Epidermal melanocyte (primary cell): ENCODE data around the gene TRAF1.
A peak's percentile ranks its signal among the peaks of the same experiment; 100 is the strongest.

Experiments
- DNase-seq: peaks from one replicate; pipeline ENCODE4 v3.0.0; 2011; ENCODE audit warnings: low spot score; ENCODE audit not compliant: insufficient read length

The TRAF1 gene

DNA sequence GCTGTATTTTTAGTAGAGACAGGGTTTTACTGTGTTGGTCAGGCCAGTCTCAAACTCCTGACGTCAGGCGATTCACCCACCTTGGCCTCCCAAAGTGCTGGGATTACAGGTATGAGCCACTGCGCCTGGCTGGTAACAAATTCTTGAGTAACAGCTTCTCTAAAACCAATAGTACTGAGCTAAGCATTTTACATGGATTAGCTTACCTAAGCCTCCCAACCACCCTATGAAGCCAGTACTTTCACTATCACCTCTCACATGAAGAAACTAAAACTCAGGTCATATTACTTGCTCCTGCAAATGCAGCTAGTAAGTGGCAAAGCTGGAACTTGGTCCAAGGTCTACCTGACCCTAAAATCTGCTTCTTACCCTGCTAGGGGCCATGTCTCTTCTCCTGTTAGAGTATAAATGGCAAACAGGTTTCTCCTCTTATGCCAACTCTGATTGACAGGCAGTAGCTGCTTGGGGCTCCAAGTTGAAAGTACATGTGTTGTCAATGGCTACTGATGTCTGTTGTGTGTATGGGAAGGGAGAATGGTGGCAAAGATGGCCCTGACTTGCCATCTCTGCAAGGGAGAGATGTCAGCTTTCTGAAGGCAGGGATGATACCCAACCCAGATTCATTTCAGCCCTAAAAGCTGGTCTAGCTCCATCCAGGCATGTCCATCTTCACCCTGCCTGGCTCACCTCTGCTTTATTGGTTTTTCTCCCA lies 53.6 kb downstream of the TRAF1 start:
- no peak for DNase-seq

DNA sequence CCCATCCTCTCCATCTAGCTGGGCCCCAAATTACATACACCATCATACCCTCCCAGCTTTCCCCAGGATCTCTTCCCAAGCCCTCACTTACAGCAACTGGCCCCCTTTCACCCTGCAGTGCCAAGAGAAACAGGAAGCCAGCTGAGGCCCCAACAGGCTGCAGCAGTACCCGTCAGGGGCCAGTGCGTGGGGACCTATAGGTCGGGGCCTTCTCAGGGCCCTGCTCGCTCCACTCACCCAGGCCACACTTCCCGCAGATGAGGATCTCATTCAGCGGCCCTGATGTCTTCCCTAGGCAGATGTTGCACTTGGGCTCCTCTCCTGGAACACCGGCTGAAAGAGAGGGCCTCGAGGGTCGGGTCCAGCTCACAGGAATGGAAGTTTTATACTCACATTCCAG lies 56.4 kb downstream of the TRAF1 start:
- DNase-seq, result no peak

DNA sequence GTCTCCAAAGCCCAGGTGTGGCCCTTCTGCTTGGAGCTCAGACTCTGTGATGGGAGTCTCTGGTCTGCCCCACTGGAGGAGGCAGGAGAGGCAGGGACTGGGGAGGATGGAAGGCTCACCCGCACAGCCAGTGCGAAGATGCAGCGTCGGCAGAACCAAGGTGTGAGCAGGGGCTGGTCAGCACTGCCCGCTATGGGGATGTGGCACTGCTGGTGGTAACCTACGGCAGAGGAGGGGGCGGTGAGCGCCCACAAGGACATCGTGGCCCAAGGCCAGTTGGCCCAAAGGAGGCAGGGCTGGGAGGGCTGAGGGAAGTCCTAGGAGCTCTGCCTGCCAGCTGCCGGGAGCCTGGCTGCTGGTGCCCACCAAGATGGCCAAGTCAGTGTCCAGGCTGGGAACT lies 56.9 kb downstream of the TRAF1 start:
- no peak for DNase-seq

DNA sequence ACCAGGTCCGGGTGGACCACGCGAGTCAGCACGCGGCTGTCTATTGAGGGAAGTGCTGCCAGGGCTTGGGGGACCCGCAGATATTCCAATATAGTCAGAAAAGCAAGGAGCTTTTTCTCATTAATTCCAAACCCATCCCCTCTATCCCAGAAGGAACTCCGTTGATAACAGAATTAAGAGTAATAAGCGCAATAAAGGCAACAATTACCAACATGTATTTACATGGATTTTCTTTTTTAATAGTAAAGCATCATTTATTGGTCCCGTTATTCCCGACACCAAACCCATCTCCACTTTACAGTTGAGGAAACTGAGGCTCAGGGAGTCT lies 57.3 kb downstream of the TRAF1 start:
- DNase-seq, result no peak

DNA sequence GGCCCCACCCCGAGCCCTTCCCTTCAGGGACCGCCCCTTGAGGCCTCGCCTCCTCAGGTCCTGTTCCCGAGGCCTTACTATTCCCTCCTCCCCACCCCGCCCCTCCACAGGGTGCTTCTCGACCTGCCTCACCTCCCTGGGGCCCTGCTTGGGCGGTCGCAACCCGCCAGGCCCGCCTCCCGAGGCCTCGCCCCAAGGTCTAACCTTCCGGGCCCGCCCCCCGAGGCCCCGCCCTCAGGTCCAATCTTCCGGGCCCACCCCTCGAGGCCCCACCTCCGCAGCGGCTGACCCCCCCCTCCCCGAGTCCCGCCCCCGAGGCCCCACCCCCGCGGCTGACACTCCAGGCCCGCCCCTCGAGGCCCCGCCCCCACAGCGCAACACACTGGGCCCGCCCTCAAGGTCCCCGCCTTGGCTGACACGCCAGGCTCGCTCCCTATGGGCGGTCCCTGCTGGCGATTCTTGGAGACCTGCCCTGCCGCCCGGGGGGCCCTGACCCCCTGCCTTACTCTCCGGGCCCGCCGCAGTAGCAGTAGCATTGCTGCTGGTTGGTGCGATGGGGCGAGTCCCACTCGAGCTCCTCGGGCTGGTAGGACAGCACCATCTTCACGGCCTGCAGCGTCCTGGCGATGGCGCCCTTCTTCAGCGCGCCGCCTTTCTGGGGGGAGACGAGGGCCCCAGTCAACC lies 57.8 kb downstream of the TRAF1 start:
- DNase-seq, result peak; percentile 93

DNA sequence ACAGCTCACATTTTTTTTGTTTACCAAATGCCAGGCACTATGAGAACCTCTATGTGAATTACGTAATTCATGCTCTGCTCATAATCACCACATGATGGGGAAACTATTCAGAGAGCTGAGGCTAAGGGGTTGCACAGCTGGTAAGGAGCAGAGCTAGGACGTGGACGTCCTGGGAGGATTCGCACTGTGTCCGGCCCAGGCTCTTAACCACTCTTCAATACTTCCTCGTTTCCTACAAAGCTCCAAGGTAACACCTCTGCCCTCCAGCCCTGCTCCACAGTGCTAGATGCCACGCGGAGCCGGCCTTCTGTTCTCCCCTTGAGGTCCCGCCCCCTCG lies 58.3 kb downstream of the TRAF1 start:
- no peak for DNase-seq

DNA sequence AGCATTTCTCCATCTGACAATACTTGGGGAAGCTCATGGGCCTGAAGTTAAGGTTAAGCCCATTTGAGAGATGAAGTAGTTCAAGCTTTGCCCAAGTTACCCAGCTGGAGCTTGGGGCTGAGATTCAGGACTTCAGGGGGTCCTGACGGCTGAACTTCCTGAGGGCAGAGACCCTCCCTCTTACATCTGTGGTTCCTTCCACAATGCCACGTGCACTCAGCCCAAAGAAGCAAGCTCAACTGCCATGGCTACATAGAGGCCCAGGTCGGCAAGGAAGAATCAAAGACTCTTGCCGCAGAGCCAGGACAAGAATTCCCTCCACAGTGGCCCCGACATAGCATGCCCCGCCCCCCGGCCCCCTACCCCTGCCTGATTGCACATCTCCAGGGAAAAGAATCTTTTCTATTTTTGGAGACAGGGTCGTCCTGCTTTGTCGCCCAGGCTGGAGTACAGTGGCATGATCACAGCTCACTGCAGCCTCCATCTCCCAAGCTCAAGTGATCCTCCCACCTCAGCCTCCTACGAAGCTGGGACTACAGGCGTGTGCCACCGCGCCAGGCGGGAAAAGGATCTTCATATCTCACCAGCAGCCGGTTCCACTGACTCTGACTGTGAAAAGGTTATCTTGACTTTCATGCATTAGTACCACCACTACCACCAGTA lies 58.8 kb downstream of the TRAF1 start:
- no peak for DNase-seq

DNA sequence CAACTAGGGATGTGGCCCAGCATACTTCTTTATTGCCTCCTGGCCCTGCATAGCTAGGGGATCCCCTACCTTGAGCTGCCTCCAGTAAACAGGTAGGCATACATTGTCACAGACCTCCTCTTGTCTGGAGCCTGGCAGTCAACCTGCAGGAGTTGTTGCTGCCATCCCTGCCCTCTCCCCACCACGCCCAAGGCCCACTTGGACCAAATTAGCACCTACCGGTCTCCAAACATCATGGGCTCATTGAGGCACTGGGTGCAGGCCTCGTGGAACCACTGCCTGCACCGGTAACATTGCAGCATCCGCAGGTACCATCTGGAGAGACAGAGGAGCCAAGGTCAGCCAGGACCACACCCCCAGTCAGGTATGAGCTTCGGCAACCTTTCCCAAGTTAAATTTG lies 59.9 kb downstream of the TRAF1 start:
- no peak for DNase-seq

DNA sequence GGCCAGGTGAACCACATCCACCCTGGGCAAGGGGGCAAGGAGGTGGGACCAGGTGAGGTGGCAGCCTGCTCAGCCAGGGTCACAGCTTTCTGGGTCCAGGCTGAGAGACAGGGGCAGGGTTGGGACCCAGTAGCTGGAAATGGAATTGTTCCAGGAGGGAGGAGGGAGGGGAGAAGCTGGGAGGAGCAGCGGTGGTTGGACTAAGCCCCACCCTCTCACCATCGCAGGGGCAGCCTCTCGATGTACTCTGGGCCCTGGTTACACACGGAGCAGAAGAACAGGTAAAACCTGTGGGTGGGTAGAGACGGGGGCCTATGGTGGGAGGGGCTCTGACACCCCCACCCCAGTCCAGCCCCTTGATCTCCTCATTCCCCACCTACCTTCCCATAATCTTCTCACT lies 60.8 kb downstream of the TRAF1 start:
- no peak for DNase-seq

DNA sequence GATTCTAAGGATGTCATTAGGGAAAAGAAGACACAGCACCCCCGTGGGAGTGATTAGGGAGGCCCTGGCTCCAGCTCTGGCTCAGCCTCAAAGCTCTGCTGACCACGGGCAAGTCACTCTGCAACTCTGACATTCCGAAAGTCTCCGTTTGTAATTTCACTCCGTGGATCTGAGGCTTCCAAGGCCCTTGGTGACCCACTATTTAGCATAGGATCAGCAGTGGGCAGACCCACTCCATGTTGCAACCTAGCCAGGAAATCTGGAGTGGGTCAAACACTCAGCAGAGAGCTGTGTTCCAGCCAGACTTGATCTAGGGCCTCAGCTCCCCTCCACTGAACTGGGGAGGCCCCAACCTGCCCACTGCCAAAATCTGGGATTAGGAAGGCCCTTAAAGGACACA lies 61.4 kb downstream of the TRAF1 start:
- no peak for DNase-seq

DNA sequence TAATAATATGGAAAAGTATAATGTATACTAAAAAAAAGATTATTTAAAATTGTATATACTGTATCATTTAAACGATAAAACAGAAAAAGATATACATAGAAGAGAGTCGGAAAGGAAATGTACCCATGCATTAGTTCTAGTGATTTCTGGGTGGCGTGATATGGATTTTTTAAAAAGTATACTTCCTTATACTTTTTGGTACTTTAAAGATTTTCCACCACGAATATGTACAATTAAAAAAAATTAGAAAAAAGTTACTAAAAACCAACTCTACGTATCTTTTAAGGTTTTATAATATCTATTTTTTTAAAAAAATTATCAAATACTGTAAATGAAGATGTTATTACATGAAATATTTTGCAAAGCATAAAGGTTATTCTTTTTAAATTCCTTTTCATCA lies 61.9 kb downstream of the TRAF1 start:
- DNase-seq, result no peak

DNA sequence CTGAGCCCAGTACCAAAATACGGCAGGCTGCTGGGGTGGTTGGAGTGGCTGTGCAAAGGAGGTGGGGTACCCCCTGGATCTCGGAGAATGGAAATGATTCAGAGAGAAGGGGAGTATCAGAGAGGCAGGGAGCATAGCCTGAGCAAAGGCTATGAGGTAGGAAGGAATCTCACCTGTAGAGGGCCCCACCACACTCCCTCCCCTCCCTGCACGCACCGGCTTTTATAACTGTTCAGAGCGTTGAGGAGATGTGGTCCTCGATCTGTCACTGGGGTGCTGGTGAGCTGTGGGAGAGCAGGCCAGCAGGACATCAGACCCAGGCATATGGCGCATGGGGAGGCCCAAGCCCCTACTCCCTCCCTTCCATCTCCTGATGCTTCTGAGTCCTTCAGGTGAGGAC lies 62.8 kb downstream of the TRAF1 start:
- DNase-seq, result no peak

DNA sequence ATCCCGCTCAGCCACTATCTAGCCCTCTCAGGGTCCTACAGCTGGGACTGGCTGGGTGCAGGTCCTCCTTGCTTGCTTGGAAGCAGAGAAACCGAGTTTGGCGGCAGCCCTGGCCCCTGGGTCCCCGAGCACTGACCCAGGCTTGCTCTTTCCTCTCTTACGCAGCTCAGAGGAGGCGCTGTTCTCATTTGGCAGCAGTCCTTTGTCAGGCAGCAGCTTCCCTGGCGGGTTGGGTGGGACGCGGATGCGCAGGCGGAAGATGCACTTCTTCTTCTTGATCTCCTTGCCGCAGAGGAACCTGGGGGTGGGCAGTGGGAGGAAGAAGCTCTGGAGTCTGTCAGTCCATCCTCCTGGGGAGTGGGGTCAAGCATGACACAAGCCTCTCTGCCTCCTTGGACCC lies 64.1 kb downstream of the TRAF1 start:
- DNase-seq, result no peak

DNA sequence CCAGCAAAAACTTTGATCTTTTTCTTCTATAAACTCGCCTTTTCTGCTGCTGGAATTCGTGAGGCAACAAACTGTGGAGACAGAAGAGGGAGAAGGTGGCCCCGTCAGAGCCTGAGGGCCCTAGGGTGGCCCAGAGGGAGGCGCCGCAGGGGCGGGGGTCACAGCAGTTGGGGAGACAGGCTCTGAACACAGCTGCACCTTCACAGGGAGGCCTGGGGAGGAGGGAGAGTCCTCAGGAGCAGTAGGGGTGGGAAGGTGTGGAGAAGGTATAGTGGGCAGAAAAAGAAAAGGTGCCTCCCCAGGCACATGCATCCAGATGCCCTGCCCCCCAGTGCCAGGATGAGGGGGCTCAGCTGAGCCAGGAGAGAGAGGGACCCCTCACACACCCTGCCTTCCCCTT lies 64.7 kb downstream of the TRAF1 start:
- no peak for DNase-seq

DNA sequence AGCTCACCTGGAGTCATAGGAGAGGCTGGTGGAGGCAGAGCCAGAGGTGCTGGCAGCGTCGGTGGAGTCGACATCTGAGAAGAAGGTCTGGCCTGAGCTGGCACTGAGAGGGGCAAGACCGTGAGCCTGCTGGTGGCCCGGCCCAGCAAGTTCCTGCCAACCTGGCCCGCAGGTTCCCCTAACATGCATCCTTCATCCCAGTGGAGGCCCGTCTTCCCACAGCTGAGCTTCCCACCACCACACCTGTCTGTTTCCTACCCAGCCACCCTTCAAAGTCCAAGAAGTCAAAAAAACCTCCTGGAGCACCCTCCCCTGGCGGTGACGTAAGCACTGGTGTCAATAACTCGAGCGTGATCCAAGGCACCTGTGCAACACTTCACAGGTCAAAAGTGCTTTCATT lies 66.5 kb downstream of the TRAF1 start:
- DNase-seq, result no peak

DNA sequence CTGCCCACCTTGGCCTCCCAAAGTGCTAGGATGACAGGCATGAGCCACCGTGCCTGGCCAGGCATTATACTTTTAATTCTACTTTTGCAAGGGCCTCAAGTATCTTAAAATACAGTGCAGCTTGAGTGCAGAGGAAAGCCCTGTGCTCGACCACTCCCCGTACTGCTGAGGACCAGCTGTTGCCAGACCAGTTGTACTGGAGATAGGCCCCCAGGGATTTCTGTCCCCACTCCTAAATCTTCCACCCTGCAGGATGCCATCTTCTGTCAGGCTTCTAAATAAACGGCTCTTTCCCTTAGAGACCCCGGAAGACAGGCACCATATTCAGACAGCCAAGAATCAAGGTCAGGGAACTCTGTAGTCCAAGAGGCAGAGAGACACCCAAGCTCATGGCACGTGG lies 67.2 kb downstream of the TRAF1 start:
- DNase-seq, result no peak

DNA sequence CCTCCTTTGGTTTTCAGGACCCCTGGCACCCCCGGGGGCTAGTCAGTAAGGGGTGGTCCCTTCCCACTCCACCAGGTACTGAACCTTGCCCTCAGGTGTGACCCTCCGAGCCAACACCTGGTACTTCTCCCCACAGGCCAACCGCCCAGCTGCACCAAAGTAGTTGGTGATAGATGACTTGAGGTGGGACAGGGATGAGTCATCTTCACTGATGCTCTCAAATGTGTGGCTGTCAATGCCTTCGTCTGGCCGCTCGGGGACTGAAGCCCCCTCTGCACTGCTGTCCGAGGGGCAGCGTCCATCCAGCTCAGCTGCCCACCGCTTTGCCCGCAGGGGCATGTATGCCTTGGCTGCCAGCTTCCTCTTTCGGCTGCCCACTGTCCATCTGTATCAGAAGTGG lies 68.7 kb downstream of the TRAF1 start:
- DNase-seq, result no peak

DNA sequence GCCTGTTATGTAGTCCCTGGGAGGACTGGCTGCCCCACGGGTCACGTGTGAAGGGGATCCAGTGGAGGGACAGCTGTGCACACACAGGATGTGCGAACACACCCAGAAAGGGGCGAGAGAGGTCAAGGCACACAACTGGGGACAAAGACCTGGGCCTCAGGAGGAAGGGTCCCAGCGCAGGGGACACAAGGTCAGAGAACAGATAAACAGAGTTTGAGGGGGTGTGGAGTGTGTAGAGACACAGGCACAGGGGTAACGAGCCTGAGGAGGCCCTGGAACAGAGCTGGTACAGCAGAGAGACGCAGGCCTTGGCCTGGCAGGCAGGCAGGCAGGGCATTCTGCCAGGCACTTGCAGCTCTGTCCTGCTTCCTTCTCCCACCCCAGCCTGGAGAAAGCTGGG lies 69.1 kb downstream of the TRAF1 start:
- DNase-seq, result no peak

DNA sequence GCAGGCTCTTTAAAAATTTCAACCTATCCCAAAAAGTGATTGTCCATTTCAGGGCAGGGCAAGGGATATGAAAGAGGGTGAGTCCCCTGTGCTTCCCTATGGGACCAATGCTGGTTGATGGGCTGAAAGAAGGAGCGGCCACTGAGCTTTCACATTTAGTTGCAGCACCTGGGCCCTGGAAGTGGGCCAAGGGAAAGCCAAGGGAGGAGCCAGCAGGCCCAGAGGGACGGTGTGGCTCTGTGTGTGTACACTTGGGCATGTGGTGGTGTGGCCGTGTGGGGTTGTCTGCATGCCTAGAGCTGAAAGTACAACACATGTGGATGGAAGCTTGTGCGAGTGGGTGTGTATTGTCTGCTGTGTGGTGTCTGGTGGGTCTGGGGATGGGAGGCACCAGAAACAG lies 69.9 kb downstream of the TRAF1 start:
- DNase-seq, result no peak

DNA sequence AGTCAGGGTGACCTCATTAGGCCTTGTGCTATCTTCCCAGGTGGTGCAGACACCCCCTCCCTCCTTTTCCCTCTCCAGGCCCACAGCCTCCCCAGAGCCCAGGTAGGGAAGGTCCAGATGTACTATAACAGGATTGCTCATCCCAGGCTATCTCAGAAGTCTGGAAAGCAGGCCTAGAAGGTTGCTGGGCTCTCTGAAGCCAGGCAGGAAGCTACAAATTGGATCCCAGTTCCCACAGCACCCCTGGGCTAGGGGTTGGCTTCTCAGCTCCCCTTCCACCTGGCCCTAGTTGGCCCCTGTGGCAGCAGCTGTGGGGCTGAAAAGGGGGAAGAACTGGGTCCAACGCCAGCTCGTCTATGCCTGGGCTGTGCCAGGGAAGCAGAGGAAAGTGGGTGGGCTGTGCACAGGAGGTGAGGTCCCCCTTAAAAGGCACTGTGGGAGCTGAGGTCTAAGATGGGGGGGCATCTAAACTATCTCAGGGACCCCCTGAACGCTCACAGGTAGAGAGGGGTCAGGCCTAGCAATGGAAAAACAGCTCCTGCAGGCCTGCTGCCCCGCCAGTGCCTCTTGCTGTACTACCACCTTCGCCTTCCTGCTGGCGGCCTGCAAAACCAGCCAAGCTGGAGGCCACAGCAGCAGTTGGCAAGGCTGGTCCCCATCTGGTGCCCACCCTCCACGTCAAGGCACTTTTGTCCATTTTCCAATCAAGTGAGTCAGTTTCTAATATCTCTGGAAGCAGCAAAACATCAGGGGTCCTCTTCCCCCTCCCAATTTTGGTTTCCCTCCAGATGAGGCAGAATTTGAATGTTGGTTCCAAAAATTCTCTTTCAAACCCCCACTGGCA lies 70.5 kb downstream of the TRAF1 start:
- no peak for DNase-seq

DNA sequence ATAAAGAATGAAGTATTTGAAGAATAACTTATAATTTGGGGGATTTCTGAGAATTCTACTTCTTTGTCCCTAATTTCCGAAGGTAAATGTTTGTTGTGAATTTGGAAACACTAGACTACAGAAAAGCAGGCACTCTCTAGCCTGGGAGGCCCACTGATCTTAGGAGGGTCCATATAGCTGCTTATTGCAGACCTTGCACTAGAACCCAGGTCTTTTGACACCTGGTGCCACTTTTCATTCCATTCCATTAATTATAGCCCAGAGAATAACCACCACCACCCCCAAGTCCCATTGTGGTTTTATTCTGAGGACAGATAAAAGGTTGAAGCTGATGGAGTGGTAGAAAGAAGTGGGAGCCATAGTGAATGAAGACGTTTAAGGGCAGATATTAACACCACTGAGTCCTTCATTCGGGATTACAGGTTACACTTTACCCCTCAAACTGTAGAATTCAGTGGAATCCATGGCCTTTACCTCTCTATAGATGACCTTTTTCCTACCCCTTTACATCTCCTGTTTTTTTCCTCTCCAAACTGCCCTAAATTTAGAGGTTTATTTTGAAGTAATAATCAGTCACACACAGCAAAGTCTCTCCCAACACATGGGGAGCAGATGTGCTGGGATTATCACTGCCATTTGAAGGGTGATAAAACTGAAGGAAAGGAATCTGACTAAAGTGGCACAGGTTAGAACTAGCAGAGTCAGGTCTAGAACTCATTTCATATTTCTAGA lies 71.8 kb downstream of the TRAF1 start:
- no peak for DNase-seq

DNA sequence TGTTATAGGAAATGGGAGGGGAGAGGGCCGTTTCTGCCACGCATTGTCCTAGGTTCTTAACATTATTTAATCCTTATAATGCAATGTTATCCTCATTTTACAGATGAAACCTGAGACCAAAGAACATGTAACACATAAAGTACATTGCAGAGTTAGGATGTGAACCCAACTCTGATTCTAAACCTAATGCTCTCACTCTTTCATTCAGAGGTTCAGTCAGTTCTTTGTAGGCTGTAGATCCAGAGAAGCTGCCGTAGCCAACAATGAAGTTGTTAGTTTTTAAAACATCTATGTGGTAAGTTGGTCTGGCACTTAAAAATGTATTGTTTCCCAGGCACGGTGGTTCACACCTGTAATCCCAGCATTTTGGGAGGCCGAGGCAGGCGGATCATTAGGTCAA lies 73.4 kb downstream of the TRAF1 start:
- no peak for DNase-seq
